Posterior cingulate gyrus (tissue), 11 donors: ENCODE measurements around the gene LAMB2.

Source experiments
- DNase-seq, 10 donors: peaks; one replicate each; pipeline versions ENCODE4 v3.0.0 to v3.0.0-alpha.2; 2020 to 2021; ENCODE audit warnings: mixed read lengths in 3 of 10
- intact Hi-C: fragments of 100-400 bp; cut with DNase I; formaldehyde crosslinking; loops from one replicate; pipeline ENCODE4 v1.15.1; 2023

LAMB2 gene

DNA sequence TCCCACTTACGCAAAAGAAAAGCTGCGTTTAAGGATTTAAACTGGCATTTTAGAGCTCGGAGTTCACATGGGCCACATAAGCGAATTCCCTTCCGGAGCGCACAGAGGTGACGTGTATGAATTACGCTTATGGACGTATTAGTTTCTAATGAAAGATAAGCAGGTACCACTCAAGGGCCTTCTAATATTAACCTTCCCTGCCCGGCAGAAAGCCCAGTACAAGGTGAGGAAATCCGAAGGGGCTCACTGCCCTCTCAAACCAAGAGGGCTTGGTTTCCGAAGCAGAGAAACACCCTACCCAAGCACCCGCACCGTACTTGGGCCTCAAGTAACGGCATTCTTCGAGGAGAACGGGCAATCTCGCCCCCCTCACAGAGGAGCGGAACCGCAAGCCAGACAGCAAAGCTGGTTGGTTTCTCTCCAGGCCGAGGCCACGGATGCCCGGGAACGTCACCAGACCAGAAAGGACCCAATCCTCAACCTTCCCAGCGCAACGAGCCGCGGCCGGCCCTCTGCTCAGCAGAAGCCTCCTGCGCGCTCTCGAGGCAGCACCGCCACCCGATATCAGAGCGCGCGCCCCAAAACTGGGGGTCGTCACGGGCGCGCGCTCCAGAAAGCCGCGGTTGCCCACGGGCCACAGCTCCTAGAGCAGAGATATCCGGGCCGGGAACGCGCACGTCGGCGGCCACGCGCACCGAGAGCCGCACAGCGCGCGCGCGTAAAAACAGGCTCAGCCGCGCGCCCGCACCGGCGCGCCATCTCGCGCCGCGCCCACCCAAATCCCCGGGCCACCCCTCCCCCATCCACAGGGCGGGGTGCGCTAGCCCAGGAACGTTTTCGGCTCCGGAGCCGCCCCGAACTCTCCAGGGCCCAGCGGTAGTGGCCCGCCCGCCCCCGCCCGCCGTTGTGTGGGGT is 39.7 kb downstream of the LAMB2 start:
- DNase-seq: peak; percentile 65 to 97 (median 77)
- intact Hi-C loops: loop anchor here (10.0 kb wide), 1 partner anchor 68 kb away; the partner anchor contains the start of genes IMPDH2 and NDUFAF3

DNA sequence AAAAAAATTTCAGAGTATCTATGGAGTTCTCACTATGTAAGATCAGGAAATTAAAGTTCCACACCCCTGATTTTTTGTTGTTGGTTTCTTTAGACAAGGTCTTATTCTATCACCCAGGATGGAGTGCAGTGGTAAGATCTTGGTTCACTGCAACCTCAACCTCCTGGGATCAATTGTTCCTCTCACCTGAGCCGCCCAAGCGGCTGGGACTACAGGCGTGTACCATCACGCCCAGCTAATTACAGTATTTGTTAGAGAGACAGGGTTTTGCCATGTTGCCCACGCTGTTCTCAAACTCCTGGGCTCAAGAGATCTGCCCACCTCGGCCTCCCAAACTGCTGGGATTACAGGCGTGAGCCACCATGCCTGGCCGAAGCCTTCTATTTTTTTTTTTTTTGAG is 51.4 kb downstream of the LAMB2 start:
- DNase-seq: peak in 2 of 10 donors; percentile 0 to 7

GRCh38 chr3:49079270-49079669 is 53.6 kb downstream of the LAMB2 start:
- no peak for DNase-seq
- intact Hi-C loops: no loop called here

More for the DNA sequence above, 51.4 kb downstream of the LAMB2 start:
- intact Hi-C loops: no loop called here

GRCh38 chr3:49076646-49077045 is 56.2 kb downstream of the LAMB2 start:
- intact Hi-C loops: no loop called here

GRCh38 chr3:49076116-49076515 is 56.7 kb downstream of the LAMB2 start:
- intact Hi-C loops: no loop called here
- DNase-seq: peak in 2 of 10 donors; percentile 76 to 81

More at GRCh38 chr3:49076646-49077045, 56.2 kb downstream of the LAMB2 start:
- DNase-seq: peak in 1 of 10 donors; percentile 4
